PC-9 (cell line): ENCODE data around the gene OR5M11.
"Not testable (repeated sequence)": the region's sequence is repeated elsewhere in the genome, so short reads cannot be mapped to it uniquely, and the experiment has no call there.

Experiments used
- CTCF ChIP-seq: fragments of 200-600 bp; sonication (generic); conservative IDR thresholded peaks from 2 replicates; pipeline ENCODE4 v1.6.1; 2017; ENCODE audit warnings: mixed run types, antibody characterized with exemption, mild to moderate bottlenecking, moderate library complexity
- EZH2 ChIP-seq: fragments of 200-600 bp; sonication (generic); IDR thresholded peaks from 2 replicates; pipeline ENCODE4 v1.8.0; 2017; ENCODE audit warnings: antibody characterized with exemption, low read depth

- not testable (repeated sequence) for TF ChIP-seq CTCF, EZH2
These were observed 11.6 kb upstream of the OR5M11 start for GRCh38 chr11:56554691-56555090.
